Measurements from ENCODE around the gene POC1B.
A peak's percentile ranks its signal among the peaks of the same experiment; 100 is the strongest.

Gene POC1B

GRCh38 chr12:89525824-89526770 is at the start of gene POC1B:
Gene POC1B, minus strand, starts transcription at chr12:89526047. Its CDS starts 152 bp downstream, at chr12:89525895.
- peak; percentile 29 to 41 for DNase-seq (ENCODE audit: low read depth in 2 of 2)

DNA sequence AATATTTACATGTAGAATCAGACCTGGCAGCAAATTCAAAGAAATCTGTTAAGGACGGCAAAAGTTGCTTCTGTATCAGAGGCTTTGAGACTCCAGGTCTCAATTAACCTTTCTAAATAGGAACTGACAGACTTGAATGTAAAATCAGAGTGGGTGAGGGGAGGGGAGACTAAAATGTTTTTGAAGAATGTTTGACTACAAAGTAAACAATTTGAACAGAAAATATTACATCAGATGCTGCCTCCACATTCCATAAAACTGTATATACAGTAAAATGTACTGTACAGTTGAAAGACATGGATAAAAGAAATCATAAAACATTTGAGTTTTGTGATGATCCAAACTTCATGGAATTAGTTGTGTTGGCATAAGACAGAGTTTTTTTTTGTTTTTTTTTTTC is 49.5 kb upstream of the POC1B start:
- DNase-seq (ENCODE audit: low read depth in 2 of 2): no peak

DNA sequence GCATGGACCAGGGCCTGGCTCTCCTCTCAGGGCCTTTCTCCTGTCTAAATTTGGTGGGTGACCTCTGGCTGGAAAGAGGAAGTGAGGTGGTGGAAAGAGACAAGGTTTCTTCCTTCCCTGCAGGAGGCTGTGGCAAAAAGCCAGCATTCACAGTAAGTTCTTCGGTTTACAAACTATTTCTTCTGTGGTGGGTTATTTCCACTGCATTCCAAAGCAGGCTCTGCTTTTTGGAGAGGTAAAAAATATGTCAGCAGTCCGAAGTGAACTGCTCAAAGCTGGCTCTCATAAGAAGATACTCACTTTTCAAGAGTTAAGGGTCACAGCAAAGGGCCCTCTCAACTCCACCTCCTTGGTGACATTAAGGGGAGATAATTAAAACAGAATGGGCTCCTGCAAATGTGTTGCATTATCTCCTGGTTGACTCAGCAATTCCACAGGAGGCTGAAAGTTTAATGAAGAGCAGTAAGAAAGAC is 48.9 kb upstream of the POC1B start:
- DNase-seq (ENCODE audit: low read depth in 2 of 2): no peak

- no peak for DNase-seq (ENCODE audit: low read depth in 2 of 2)
Observed at GRCh38 chr12:89573051-89573810, 47.4 kb upstream of the POC1B start.

GRCh38 chr12:89571491-89572195 is 45.8 kb upstream of the POC1B start:
- no peak for DNase-seq (ENCODE audit: low read depth in 2 of 2)

GRCh38 chr12:89568484-89568883 is 42.6 kb upstream of the POC1B start:
- DNase-seq (ENCODE audit: low read depth in 2 of 2): no peak

GRCh38 chr12:89567691-89568239 is 41.9 kb upstream of the POC1B start:
- DNase-seq (ENCODE audit: low read depth in 2 of 2): no peak

DNA sequence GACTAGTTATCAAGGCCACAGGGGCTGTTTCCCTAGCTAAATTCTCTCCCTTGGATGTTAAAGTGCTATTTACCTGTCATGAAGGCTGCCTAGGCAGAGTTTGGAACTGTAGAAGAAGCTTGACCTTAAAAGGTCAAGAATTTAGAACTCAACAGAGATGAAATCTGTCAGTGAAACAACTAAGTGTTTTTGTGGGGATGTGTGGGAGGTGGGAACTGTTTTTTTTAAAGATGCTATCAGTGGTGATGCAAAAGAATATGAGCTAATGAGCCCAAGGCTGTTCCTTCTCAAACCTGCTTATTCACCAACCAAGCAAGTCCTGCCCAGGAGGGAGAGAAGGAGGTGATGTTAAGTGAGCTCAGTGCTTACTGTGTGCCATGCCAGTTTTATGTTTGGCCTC is 40.8 kb upstream of the POC1B start:
- no peak for DNase-seq (ENCODE audit: low read depth in 2 of 2)

DNA sequence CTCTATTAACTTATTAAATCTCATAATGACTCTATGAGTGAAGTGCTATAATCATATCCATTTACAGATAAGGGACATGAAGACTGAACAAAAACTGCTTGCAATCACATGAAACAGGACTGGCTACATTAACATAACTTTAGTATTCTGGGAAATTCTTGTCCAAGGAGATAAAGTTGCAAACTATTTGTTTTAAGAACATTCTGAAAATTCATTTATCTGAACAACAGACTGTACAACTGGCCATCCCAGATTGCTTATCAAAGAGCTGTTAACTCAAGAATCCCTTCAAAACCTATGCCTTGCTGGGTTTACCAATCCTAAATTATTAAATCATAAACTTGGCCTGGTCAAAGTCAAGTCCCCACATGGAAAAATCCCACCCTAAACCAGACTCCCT is 39.2 kb upstream of the POC1B start:
- no peak for DNase-seq (ENCODE audit: low read depth in 2 of 2)

GRCh38 chr12:89559753-89560152 is 33.9 kb upstream of the POC1B start:
- no peak for DNase-seq (ENCODE audit: low read depth in 2 of 2)

- DNase-seq (ENCODE audit: low read depth in 2 of 2): no peak
Observed at GRCh38 chr12:89556976-89557375, 31.1 kb upstream of the POC1B start.

- no peak for DNase-seq (ENCODE audit: low read depth in 2 of 2)
Observed at GRCh38 chr12:89552376-89552775, 26.5 kb upstream of the POC1B start.

DNA sequence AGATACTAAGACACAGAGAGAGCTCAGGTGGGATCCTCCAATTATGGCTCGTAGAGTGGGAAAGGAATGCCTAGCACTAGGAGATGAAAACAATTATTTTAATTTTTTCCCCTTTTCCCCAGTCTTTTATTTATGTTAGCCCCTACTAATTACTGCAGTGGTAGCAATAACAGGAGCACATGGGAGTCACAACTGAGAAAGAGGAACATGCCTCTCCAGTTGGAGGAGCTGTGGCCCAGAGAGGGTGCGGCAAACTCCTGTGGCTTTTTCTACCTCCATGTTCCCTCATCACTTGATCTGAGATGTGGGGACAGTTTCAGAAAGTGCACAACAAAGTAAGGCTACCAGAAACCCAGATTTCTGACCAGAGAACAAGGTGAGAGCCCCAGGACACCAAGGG is 25.9 kb upstream of the POC1B start:
- DNase-seq (ENCODE audit: low read depth in 2 of 2): no peak

DNA sequence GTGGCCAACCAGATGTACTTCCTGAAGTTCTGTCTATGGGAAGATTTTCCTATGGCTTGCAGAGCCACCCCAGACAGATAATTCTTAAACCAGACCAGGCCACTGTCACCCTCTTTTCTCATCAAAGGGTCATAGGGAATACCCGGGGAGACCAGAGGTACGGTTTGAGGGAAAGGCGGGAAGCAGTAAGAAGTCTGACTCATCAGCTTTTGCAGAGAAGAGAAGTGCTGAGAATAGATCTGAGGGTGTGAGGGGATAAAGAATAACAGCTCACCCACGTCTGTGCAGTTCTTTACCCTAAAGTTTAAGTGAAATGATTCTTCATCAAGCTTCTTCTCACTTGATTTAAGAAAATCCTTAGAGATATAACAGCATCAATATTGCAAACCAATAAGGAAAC is 21.3 kb upstream of the POC1B start:
- DNase-seq (ENCODE audit: low read depth in 2 of 2): no peak

DNA sequence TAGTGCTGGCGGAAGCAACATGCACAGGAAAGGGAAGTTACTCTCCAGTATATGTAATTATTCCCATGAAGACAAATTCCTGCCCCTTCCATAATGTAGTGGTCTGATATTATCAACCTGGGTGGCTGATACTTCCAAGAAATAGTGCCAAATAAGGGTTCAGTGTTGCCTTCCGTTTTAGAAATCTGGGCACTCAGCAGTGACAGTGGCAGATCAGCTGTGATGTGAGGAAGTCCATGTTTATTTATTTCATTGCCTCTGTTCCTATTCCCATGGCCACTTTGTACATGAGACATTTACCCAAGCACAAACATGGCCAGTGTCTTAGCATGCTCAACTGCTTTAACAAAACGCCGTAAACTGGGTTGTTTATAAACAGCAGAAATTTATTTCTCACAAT is 20.3 kb upstream of the POC1B start:
- DNase-seq (ENCODE audit: low read depth in 2 of 2): no peak

GRCh38 chr12:89544681-89545184 is 18.9 kb upstream of the POC1B start:
- no peak for DNase-seq (ENCODE audit: low read depth in 2 of 2)

DNA sequence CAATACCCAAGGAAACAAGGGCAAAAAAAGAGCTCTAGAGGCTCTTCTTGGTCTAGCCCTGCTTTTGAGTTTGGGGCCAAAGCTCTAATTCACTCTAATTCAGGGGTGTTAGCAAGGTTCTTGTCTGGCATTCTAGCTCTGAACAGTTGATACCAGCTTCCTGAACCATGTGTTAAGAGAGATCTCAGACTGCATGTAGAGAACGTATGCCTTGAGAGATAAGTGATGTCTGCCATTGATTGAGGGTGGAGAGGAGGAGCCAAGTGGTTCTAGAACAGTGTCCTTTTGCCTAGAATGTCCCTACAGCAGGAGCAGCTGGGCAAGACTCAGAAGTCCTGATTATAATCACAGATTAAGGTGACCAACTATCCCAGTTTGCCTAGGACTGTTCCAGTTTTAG is 18.2 kb upstream of the POC1B start:
- DNase-seq (ENCODE audit: low read depth in 2 of 2): no peak

DNA sequence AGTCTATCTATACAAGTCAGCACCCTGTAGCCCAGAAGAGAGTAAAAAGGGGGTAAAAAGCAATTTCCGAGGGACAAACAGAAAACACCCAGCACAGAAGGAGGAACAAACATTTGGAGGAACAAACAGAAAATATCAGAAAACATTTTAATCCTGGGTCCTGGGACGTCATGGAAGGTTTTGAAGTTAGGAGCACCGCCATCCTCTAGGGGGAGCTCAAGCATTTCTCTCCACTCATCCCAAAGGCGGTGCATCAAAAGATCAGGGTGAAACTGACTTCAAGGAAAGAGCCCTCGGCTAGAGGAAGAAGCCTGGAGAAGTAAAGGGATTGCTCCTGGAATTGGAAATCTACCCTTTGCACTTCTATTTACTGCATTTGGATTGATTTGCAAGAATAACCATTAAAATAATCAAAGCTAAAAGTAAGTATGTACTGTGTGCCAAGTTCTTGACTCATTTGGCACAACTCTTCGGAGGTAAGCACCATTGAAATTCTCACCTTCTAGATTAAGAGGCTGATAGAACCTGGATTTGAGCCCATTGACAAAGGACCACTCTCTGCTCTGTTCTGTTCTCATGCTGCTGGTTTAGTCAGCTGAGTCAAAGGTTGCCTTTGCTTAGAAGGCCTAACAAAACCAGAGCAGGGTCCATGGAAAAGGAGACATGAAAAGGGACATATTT is 17.2 kb upstream of the POC1B start:
- peak; percentile 31 for DNase-seq (ENCODE audit: low read depth in 2 of 2)

- DNase-seq (ENCODE audit: low read depth in 2 of 2): no peak
Observed at GRCh38 chr12:89542236-89542635, 16.4 kb upstream of the POC1B start.

GRCh38 chr12:89540586-89540985 is 14.7 kb upstream of the POC1B start:
- no peak for DNase-seq (ENCODE audit: low read depth in 2 of 2)

Measured in stimulated activated CD8-positive, alpha-beta memory T cell treated with anti-CD3 and anti-CD28 coated beads, Interleukin-2, amount 100 ng/mL, for 1 hour (primary cell).